ENCODE data around the gene RUFY4. TPM values are rescaled to one million over a fixed set of nuclear protein-coding genes. Genes with fewer than 3 reads are reported as not detected.

RUFY4 gene
- total RNA-seq, 1 donor from 2014 or later, result not detected

GRCh38 chr2:218063896-218064295 is 5.2 kb upstream of the RUFY4 start:
- DNase-seq, result no peak

GRCh38 chr2:218065239-218066006 is 3.6 kb upstream of the RUFY4 start:
- DNase-seq, result no peak

- no peak for DNase-seq
Observed at GRCh38 chr2:218066926-218067515, 2.0 kb upstream of the RUFY4 start.

DNA sequence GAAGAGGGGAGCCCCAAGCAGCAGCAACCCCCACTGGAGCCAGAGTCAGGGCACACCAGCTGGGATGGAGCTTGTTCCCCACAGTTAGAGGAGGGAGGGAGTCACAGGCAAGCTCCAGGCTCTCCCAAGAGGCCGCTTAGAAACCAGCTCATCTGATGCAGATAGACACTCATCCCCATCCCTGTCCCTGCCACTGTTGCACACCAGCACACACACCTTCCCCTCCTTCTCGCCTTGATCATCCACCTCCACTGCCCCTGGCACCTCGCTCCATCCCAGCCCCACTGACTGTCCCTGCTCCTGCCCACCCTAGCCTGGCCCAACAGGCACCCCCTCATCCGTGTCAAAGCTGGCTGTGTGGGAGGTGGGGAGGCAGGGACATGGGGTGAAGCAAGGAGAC is 1.5 kb upstream of the RUFY4 start:
- no peak for DNase-seq

DNA sequence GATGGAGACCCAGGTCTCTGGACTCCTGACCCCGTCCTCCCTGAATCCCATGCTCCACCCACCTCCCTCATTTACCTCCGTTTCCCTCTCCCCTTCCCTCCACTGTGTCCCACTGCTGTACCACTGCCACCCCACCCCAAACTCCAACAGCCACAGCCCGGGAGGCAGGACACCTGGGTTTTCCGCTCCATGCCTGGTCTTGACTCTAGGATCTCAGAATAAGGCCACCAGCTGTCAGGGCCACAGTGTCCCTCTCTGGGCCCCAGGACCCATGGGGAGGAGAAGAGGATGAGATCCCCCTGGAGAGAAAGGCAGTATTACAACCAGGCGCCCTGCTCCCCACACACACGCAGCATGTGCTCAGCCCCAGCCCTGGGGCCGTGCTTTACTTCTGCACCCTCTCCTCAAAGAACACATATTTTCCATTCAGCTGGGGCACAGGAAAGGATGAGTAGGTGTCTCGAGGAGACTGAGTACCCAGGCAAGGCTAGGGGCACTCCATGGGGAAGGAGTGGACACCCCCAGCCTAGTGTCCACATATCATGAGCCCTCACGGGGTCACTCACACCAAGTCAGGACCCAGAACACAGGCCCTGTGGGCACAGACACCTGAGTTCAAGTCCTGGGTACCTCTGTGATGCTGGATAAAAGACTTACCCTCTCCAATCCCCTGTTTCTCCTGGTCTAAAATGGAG is 700 bp downstream of the RUFY4 start:
- no peak for DNase-seq

GRCh38 chr2:218070587-218070986 is 1.5 kb downstream of the RUFY4 start:
- DNase-seq, result no peak

DNA sequence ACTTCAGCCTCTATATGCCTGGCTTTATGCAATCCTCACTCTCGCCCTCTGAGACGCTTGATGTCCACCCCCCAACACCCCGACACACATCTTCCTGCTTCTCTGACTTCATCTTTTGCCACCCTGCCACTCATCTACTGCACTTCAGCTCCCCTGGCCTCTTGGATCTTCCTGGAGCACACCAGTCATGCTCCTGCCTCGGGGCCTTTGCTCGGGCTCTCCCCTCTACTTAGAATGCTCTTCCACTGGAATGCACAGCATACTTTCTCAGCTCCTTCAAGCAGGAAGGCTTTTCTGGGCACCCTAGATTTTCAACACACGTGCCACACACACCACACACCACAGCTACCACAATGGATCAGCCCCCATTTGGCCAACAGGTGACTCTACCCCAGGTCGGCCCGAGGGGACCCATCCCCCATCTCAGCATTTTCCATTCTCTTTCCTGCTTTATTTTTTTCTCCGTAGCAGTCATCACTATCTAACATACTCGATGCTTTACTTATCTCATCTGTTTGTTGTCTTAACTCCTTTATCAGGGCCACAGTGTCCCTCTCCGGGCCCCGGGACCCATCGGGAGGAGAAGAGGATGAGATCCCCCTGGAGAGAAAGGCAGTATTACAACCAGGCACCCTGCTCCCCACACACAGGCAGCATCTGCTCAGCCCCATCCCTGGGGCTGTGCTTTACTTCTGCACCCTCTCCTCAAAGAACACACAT is 2.3 kb downstream of the RUFY4 start:
- DNase-seq, result no peak

- DNase-seq, result no peak
Observed at GRCh38 chr2:218072002-218072401, 2.9 kb downstream of the RUFY4 start.

- no peak for DNase-seq
Observed at GRCh38 chr2:218072478-218073024, 3.5 kb downstream of the RUFY4 start.

- no peak for DNase-seq
Observed at GRCh38 chr2:218073185-218073584, 4.1 kb downstream of the RUFY4 start.

DNA sequence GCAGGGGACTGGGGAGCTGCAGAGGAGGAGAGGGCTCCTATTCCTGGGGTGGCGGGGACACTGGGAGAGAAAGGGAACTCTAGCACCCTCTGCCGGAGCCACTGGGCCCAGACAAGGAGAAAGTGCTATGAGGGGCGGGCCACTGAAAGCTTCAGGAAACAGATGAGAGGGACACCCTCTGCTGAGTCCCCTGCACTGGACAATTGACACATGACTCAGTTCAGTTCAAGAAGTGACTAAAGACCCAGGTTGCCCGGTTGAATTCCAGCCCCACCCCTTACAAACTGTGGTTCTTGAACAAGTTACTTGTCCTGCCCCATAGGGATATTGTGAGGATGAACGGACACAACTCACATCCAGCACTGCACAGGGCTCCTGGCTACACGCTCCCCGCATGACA is 5.0 kb downstream of the RUFY4 start:
- no peak for DNase-seq

DNA sequence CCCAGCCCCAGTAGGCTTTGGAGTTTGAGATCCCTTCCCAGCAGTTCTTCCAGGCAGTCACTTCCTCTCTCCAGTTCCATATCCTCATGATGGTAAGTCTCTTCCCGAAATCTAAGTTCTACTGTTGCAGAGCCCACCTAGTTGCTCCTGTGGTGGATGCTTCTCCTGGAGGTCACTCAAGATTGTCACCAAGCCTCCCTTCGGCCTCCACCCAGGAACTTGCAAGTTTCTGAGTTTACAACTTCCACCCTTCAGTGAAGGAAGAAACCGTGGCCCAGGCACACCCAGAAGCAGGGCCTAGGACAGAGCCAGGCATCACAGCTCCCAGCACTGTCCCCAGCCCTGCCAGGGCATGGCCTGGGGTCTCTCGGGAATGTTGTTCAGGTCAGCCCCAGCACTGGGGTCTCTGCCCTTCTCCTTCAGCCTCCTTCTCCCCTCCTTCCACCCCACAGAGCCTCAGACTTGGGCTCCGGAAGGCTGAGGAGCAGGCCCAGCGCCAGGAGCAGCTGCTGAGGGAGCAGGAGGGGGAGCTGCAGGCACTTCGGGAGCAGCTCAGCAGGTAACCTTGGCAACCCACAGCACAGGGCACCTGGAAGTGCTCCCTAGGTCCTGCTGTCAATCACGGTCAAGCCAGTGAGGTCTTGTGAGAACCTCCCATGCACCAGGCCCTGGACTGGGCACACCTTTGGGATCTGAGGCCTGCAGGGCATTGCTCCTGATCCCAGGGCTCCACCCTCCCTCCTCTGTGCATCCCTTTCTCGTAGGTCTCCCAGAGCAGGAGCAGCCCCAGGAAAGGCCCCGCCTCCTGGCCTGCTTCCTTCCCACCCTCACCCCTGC is 7.1 kb downstream of the RUFY4 start:
- DNase-seq, result no peak

GRCh38 chr2:218077464-218078216 is 8.6 kb downstream of the RUFY4 start:
- DNase-seq, result no peak

DNA sequence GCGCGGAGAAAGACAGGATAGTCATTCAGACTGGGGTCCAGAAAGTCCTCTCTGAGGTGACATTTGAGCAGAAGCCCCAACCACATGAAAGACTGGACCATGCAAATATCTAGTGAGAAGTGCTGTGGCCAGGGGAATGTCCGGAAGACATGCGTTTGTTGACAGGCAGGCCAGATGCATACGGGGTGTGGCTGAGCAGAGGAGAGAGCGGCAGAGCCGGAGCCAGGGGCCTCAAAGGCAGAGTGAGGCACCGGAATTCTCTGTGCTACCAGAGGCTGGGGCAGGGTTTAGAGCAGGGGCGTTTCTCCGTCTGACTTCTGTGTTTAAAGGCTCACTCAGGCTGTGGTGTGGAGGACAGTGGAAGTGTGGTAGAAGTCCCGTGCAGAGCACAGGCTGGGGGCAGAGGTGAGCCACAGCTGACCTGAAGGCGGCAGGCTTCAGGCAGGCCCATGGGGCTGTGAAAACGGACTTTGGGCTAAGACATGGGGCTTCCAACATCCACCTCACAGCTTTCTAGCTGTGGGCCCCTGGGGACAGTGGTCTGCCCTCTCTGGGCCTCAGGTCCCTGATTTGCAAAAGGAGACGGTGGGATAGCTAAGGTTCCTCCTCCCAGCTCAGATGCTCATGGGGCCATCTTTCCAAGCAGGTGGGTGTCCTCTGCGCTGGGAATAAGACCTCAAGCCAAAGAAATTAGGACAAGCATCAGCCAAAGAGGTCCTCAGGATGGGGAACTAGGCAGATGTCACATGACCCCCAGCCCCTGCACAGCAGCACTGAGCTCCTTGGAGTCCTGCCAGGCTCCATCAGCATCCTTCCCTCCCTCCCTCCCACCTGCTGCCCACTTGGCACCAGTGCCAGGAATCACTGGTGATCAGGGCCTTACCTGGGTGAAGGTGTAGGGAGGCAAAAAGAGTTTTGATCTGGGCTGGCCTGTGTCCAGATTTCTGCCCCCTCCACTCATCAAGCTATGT is 11.2 kb downstream of the RUFY4 start:
- peak; percentile 50 for DNase-seq

GRCh38 chr2:218081063-218081462 is 12.0 kb downstream of the RUFY4 start:
- DNase-seq, result no peak

GRCh38 chr2:218081695-218082094 is 12.6 kb downstream of the RUFY4 start:
- no peak for DNase-seq

GRCh38 chr2:218082586-218083351 is 13.7 kb downstream of the RUFY4 start:
- no peak for DNase-seq

GRCh38 chr2:218083352-218083676 is 14.3 kb downstream of the RUFY4 start:
- DNase-seq, result no peak

- DNase-seq, result no peak
Observed at GRCh38 chr2:218086478-218086877, 17.4 kb downstream of the RUFY4 start.
